ENCODE data around the gene PRPF38A.

DNA sequence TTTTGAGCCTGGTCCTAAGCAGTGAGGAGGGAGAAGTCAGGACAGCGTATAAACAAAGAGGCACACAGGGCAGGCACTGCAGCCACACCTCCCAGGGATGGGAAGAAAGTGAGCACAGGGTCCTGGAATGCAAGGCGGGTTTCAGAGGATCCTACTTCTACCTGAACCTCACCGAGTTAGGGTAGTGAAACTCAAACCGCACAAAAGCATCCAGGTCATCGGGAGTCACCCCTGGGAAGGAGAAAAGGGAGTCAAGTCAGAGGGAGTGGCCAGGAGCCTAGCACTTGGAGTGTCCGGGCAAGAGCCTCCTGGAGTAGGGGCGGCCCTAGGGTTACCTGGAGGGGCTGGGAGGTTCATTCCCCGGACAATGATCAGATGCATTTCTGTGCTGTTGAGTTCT, 49.0 kb upstream of the PRPF38A start:
- TF ChIP-seq, protein P1, sequence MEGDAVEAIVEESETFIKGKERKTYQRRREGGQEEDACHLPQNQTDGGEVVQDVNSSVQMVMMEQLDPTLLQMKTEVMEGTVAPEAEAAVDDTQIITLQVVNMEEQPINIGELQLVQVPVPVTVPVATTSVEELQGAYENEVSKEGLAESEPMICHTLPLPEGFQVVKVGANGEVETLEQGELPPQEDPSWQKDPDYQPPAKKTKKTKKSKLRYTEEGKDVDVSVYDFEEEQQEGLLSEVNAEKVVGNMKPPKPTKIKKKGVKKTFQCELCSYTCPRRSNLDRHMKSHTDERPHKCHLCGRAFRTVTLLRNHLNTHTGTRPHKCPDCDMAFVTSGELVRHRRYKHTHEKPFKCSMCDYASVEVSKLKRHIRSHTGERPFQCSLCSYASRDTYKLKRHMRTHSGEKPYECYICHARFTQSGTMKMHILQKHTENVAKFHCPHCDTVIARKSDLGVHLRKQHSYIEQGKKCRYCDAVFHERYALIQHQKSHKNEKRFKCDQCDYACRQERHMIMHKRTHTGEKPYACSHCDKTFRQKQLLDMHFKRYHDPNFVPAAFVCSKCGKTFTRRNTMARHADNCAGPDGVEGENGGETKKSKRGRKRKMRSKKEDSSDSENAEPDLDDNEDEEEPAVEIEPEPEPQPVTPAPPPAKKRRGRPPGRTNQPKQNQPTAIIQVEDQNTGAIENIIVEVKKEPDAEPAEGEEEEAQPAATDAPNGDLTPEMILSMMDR (IDR thresholded peaks at IDR 0.05) = no peak
- TF ChIP-seq SIN3A (IDR thresholded peaks at IDR 0.05; ENCODE audit: borderline replicate concordance, low read depth, low read length) = no peak

All from SK-N-SH (cell line).